ENCODE measurements around the gene ZSCAN30.
A peak's percentile ranks its signal among the peaks of the same experiment; 100 is the strongest.

- TF ChIP-seq CTCF (IDR thresholded peaks at IDR 0.05; ENCODE audit: extremely low read depth in 1 of 2, insufficient read depth in 1 of 2, low read depth in 1 of 2, low read length in 2 of 2) (peak; percentile 78 to 82), POLR2A (IDR thresholded peaks at IDR 0.05; ENCODE audit: low read depth, low read length) (no peak), EZH2 (IDR thresholded peaks at IDR 0.05; ENCODE audit: borderline replicate concordance, low read depth, low read length, severe bottlenecking) (no peak), POLR2AphosphoS5 (IDR thresholded peaks at IDR 0.05; ENCODE audit: insufficient read depth, low read depth, low read length) (no peak), MYC (IDR thresholded peaks at IDR 0.05; ENCODE audit: low read depth, low read length) (no peak)
Measured at GRCh38 chr18:35231052-35231451, 59.0 kb downstream of the ZSCAN30 start.

All from endothelial cell of umbilical vein (primary cell).